Suprapubic skin (tissue), 4 donors: ENCODE results near the gene DDC.

Source experiments
- CTCF ChIP-seq, 2 donors: fragments of 200-600 bp in 1 of 2; fragments of 450-650 bp in 1 of 2; sonication (generic) in 1 of 2; IDR thresholded peaks; one replicate each; pipeline ENCODE4 v1.5.1; 2016 to 2019; ENCODE audit warnings: antibody characterized with exemption in 2 of 2, mild to moderate bottlenecking in 1 of 2, moderate library complexity in 1 of 2
- POLR2A ChIP-seq, 2 donors: fragments of 450-650 bp; IDR thresholded peaks; one replicate each; pipeline ENCODE4 v1.6.1; 2017; ENCODE audit warnings: antibody characterized with exemption in 2 of 2, mild to moderate bottlenecking in 2 of 2, moderate library complexity in 2 of 2
- POLR2AphosphoS5 ChIP-seq, 3 donors: sonication (generic); formaldehyde crosslinking; IDR thresholded peaks; one replicate each; pipeline ENCODE4 v1.6.1; 2017; ENCODE audit warnings: antibody characterized with exemption in 3 of 3

DNA sequence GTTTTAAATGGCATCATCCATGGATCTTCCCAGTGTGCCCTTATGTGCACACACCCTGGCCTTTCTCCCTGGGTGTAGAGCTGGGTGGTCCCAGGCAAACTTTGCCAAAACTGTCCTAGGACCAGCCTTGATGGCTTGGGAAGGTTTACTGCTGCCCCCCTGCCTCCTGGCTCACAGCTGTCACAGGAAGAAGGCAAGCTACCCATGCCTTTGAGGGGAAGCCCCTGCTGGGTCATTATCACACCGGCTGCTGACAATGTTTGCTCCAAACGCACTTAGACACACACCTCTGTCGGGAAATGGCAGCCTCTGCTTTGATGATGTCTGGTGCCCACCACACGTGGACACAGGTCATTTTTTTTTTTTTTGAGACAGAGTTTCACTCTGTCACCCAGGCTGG lies 89.9 kb downstream of the DDC start:
- TF ChIP-seq CTCF (IDR thresholded peaks at IDR 0.05) (no peak), POLR2A (IDR thresholded peaks at IDR 0.05) (no peak), POLR2AphosphoS5 (IDR thresholded peaks at IDR 0.05) (no peak)
